C4-2B (cell line): ENCODE data around the gene HAND1.
A peak's percentile ranks its signal among the peaks of the same experiment; 100 is the strongest.

Source experiments
- H3K27ac ChIP-seq: fragments of 450-650 bp; 2 replicates; pipeline ENCODE4 v1.5.1; 2017
- CTCF ChIP-seq: fragments of 450-650 bp; conservative IDR thresholded peaks from 2 replicates; pipeline ENCODE4 v1.5.1; 2017; ENCODE audit warnings: mild to moderate bottlenecking
- ZFX ChIP-seq: fragments of 450-650 bp; IDR thresholded peaks from 2 replicates; pipeline ENCODE4 v1.6.1; 2017

Gene HAND1

GRCh38 chr5:154472871-154473580, 5.0 kb downstream of the HAND1 start:
- TF ChIP-seq CTCF (no peak), ZFX (no peak)
- H3K27ac ChIP-seq, result no peak overlapping the region

- no peak overlapping the region for H3K27ac ChIP-seq
- TF ChIP-seq ZFX (no peak), CTCF (no peak)
Observed at GRCh38 chr5:154470947-154471870, 6.8 kb downstream of the HAND1 start.

- no peak overlapping the region for H3K27ac ChIP-seq
- TF ChIP-seq CTCF (no peak), ZFX (no peak)
Observed at GRCh38 chr5:154470137-154470536, 7.9 kb downstream of the HAND1 start.

- H3K27ac ChIP-seq, result no peak overlapping the region
- TF ChIP-seq CTCF (peak; percentile 96), ZFX (no peak)
Observed at GRCh38 chr5:154467655-154468354, 10.2 kb downstream of the HAND1 start.

- H3K27ac ChIP-seq, result no peak overlapping the region
- TF ChIP-seq ZFX (no peak), CTCF (no peak)
Observed at GRCh38 chr5:154466671-154467070, 11.4 kb downstream of the HAND1 start.

- H3K27ac ChIP-seq, result no peak overlapping the region
- TF ChIP-seq ZFX, result no peak
- no peak for TF ChIP-seq CTCF
Observed at GRCh38 chr5:154466147-154466546, 11.9 kb downstream of the HAND1 start.
